HG02623 (cell line): ENCODE measurements around the gene CDK15.

Experiments used
- ATAC-seq: cut with Tn5 transposase; IDR thresholded peaks from one replicate; pipeline ENCODE4 v1.9.1; 2021; ENCODE audit warnings: moderate library complexity; ENCODE audit not compliant: unreplicated experiment

CDK15 gene

DNA sequence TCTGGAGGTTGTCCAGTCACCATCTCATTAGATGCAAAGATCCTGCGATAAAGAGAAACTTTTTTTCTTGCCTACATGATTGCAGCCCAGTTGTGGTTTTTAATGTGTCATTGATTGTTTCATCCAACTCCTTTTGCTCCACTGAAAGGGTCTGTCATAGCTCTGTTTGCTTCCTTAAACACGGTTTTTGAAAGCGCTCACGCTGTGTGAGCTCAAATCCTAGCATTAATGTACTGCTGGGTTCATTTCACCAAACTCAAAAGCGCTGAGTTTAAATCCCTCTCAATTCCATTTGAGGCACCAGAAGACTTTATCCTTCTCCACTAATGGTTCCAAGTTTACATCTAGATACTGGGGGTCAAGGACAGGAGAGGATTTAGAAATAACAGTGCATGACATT is 53.6 kb downstream of the CDK15 start:
- ATAC-seq = no peak

DNA sequence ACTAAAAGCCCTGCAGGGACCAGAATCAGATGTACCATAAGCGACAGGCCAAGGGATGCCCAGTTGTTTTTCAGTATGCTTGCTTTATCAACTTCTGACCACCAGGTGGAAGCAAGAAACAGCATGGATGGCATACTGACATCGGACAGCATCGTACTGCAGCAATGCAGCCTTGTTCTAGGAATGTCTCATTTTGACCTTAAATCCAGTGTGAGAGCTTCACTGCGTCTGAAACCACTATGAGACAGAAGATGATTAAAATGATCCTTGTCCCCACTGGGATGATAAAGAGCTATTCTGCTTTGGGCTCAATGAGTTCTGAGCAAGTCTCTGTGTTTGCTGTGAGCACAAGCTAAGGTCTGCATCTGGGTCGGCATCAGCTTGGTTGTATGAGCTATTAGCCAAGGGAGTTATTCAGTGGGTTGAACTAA is 54.3 kb downstream of the CDK15 start:
- ATAC-seq = peak; percentile 72

- ATAC-seq = no peak
These were observed 56.5 kb downstream of the CDK15 start for GRCh38 chr2:201862843-201863242.

- no peak for ATAC-seq
These were observed 60.5 kb downstream of the CDK15 start for GRCh38 chr2:201866643-201867473.

DNA sequence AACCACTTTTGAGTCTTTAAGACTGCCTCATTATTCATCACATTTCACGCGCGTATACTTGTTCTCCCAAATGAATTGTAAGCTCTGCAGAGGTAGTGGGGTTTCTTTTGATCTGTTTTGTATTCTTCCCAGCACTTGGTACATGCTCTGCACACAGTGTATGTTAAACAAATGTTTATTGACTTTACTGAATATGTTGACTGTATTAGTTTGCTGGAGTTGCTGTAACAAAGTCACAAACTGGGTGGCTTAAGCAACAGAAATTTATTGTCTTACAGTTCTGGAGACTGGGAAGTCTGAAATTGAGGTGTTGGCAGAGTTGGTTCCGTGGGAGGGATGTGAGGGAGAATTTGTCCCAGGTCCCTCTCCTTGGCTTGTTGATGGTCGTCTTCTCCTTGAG is 65.1 kb downstream of the CDK15 start:
- no peak for ATAC-seq

DNA sequence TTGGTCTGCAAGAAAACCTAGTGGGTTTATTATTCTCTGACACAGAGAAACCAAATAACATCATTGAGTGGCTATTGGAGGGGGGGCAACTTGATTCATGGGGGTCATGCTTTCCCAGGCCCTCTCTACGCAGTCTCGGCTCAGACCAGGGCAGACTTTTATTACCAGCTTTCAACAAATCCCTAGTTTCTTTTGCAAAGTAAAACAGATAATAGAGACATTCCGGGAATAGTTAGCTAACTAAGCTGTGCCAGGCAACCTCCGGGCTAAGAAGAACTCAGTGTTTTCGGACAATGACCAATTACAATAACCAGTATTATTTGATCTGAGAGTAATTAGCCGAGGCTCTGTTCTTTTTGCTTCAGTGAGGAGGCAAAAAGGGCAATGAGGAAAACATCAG is 66.3 kb downstream of the CDK15 start:
- ATAC-seq = no peak

DNA sequence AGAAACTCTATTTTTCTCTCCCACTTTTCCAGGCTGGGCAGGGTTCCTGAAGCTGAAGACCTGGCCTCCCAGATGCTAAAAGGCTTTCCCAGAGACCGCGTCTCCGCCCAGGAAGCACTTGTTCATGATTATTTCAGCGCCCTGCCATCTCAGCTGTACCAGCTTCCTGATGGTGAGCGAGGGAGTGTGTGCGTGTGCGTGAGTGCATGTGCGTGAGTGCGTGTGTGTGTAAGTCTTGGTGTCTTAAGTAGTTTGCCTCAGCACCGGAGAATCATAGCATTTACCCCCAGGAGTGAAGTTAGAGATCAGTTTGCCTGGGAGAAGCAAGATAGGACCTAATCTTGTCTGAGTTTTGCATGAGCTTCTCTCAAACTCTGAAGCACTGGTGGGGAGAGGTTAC is 73.7 kb downstream of the CDK15 start:
- no peak for ATAC-seq

- peak; percentile 13 for ATAC-seq
These were observed 74.2 kb downstream of the CDK15 start for GRCh38 chr2:201880579-201880978.

GRCh38 chr2:201880993-201881611 is 74.8 kb downstream of the CDK15 start:
- ATAC-seq = peak; percentile 42

DNA sequence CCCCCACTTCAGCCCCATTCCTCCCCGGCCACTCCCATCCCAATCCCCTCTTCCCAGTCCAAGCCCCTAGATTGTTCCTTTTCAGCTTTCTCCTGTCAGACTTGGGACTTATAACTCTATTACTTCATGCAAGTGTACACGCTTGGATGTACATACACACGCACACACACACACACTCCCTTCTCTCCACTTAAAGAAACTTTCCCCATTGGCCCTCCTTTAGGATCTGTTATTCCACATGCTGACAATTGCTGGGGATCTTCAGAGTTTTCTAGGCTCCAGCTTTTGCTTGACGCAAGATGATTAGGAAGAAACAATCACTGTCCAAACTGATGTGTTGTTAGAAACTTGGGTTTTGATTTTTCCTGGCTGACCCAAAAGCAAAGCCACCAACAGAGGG is 75.4 kb downstream of the CDK15 start:
- ATAC-seq = no peak

GRCh38 chr2:201882353-201883090 is 76.2 kb downstream of the CDK15 start:
- no peak for ATAC-seq

DNA sequence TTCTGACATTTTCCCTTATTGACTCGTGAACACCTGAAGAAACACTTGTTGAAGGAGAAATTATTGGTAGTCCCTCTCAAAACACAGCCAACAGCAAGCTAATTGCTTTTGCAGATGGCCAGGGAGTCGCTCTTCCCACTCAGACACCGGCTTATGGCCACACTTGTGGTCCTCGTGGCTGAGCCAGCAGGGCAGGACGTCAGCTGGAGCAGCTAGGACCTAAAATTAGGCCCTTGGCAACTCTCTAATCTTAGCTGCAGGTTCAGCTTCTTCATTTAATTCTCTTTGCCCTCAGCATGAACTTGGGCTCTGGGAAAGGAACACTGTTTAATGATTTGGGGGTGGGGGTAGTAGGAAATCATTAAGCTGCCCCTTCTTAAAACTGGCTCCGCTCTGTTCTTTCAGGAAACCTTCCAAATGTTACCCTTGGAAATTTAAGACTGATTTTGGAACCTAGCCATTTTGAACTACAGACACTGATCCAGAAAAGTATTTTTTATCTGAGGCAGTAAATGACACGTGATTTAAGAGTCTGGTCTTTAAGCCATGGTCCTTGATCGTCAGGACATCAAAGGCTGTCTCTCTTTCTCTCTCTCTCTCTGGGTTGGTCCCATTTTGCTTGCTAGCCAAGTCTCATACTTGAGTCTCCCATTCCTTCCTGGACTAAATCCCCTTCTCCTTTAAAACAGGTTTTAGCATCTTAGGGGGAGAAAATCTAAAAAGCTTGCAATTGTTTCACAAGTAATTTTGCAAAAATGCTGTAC is 77.5 kb downstream of the CDK15 start:
- ATAC-seq = no peak

DNA sequence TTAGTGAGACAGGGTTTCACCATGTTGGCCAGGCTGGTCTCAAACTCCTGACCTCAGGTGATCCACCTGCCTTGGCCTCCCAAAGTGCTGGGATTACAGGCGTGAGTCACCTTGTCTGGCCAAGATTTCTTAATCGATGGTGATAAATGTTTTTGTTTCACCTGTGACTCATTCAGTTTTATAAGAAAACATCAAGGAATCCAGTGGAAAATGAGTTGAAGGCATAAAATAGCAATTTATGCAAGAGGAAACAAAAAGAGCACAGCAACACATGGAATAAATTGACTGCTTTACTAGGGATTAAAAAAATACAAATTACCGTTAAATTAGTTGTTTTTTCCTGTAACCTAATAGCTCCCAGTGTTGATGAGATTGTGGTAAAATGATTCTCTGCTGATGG is 80.2 kb downstream of the CDK15 start:
- ATAC-seq = no peak

DNA sequence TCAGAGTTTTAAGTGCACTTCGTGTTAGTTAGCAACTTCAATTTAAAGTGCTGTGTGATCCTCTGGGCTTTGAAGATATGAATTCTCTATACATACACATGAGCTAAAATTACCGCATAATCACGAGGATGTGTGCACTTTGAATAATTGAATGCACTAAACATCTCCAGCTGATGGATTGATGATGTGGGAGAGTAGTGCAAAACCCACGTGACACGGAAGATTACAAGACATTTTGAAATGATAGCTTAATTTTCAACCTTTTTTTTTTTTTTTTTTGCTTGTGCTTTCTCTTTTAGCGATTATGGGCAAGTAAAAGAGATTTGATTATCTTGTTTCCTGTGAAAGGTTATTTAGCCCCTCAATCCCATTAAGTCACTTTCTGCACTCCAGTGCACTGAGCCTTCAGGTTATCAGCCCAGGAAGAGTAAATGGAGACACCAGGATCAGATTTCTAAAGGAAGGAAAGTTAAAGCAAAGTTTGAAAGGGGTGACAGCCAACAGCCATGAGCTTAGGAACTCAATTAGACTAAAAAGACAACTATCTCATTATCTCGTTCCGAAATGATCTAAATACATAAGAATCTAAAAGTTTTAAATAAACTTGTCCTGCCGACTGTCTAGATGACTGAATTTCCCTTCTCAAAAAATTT is 81.6 kb downstream of the CDK15 start:
- ATAC-seq = no peak

- no peak for ATAC-seq
These were observed 82.1 kb downstream of the CDK15 start for GRCh38 chr2:201888426-201888800.

DNA sequence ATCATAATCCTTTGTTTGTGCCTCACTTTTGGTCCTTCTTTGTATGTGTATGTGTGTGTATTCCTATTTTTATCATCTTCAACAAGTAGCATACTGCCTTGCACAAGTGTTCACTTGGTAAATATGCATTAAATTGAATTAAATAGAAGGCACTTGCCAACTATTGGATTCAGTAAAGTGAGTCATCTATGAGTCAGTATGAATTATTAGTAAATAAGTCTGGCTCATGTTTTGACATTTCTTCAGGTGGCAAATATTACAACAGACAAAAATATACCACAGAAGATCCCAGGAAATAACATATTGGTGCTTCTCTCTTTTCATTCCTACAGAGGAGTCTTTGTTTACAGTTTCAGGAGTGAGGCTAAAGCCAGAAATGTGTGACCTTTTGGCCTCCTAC is 84.1 kb downstream of the CDK15 start:
- no peak for ATAC-seq

GRCh38 chr2:201891676-201892075 is 85.3 kb downstream of the CDK15 start:
- ATAC-seq = no peak

GRCh38 chr2:201892516-201892915 is 86.2 kb downstream of the CDK15 start:
- ATAC-seq = no peak

- no peak for ATAC-seq
These were observed 94.0 kb downstream of the CDK15 start for GRCh38 chr2:201900362-201900761.

DNA sequence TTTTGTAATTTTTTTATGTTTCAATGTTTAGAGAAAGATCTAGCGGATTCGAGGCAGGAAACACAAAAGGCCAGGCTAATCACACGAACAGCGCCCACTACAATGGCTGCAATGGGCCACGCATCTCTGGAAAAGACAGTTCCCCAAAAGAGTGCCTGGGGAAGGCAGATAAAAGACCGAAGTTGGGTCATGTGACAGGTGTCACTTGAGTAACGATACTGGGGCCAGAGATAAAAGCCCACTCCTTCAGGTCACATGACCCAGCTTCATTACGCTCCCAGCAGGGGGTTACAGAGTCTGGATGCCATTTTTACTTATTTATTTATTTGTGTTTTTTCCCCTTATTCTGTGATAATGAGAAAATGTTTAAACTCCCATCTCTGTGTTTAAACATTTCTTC is 95.4 kb downstream of the CDK15 start:
- no peak for ATAC-seq
